K562 (cell line): ENCODE data around the gene CNIH1. TPM values are rescaled to one million over a fixed set of nuclear protein-coding genes. Genes with fewer than 3 reads are reported as not detected.
A peak's percentile ranks its signal among the peaks of the same experiment; 100 is the strongest.

ENCODE experiments used
- FOXK2 ChIP-seq, 2 experiments: fragments of 450-650 bp; IDR thresholded peaks in 1 of 2; conservative IDR thresholded peaks in 1 of 2; 2 replicates each; pipeline ENCODE4 v1.6.1; 2016; ENCODE audit warnings: low read depth in 2 of 2, mild to moderate bottlenecking in 1 of 2
- GATAD2B ChIP-seq: fragments of 450-650 bp; IDR thresholded peaks from 2 replicates; pipeline ENCODE4 v1.6.1; 2017; ENCODE audit warnings: mild to moderate bottlenecking, borderline replicate concordance
- HEY1 ChIP-seq: fragments of 250-450 bp; sonication (Bioruptor Pico); IDR thresholded peaks from 2 replicates; pipeline ENCODE4 v1.5.0; 2020; ENCODE audit warnings: mild to moderate bottlenecking, moderate library complexity, borderline replicate concordance
- HMGN3 ChIP-seq: IDR thresholded peaks from 2 replicates; pipeline ENCODE4 v1.6.1; 2011; ENCODE audit warnings: borderline replicate concordance, low read depth, mild to moderate bottlenecking, mixed read lengths, low read length; ENCODE audit not compliant: insufficient read length; ENCODE audit errors: extremely low read depth
- KLF1 ChIP-seq: fragments of 450-650 bp; IDR thresholded peaks from 2 replicates; pipeline ENCODE4 v1.6.1; 2016; ENCODE audit warnings: missing genetic modification characterization, missing compliant biosample characterization
- MTA2 ChIP-seq: fragments of 450-650 bp; IDR thresholded peaks from 2 replicates; pipeline ENCODE4 v1.6.1; 2016; ENCODE audit warnings: low read depth
- MYC ChIP-seq, 2 experiments: fragments of 250-450 bp in 1 of 2; sonication (Bioruptor Pico) in 1 of 2; IDR thresholded peaks; 2 replicates each; pipeline versions ENCODE4 v1.5.1 to v1.6.1; 2012 to 2021; ENCODE audit warnings: low read depth in 2 of 2, borderline replicate concordance in 1 of 2, improper control_type of control experiment in 1 of 2, low read length in 1 of 2, mild to moderate bottlenecking in 1 of 2, moderate library complexity in 1 of 2
- NBN ChIP-seq: fragments of 450-650 bp; IDR thresholded peaks from 2 replicates; pipeline ENCODE4 v1.6.1; 2016; ENCODE audit warnings: low read depth, mild to moderate bottlenecking
- NFXL1 ChIP-seq: fragments of 450-650 bp; formaldehyde crosslinking; IDR thresholded peaks from 2 replicates; pipeline ENCODE4 v1.4.0; 2021; ENCODE audit warnings: mild to moderate bottlenecking
- NRF1 ChIP-seq, 2 experiments: fragments of 450-650 bp; IDR thresholded peaks in 1 of 2; conservative IDR thresholded peaks in 1 of 2; 2 replicates each; pipeline ENCODE4 v1.6.1; 2014; ENCODE audit warnings: mild to moderate bottlenecking in 2 of 2
- PRDM10 ChIP-seq: fragments of 450-650 bp; IDR thresholded peaks from 2 replicates; pipeline ENCODE4 v1.6.1; 2018; ENCODE audit not compliant: partially characterized antibody
- RAD51 ChIP-seq: fragments of 450-650 bp; IDR thresholded peaks from 2 replicates; pipeline ENCODE4 v1.7.1; 2016; ENCODE audit warnings: low read depth, mild to moderate bottlenecking, borderline replicate concordance
- RBM14 ChIP-seq: fragments of 200-400 bp; formaldehyde crosslinking; IDR thresholded peaks from 2 replicates; pipeline ENCODE4 v1.6.1; 2018; ENCODE audit warnings: low read depth, mild to moderate bottlenecking, low read length, moderate library complexity, borderline replicate concordance; ENCODE audit not compliant: insufficient read depth
- SAFB2 ChIP-seq: fragments of 200-400 bp; formaldehyde crosslinking; IDR thresholded peaks from 2 replicates; pipeline ENCODE4 v1.6.1; 2018; ENCODE audit warnings: borderline replicate concordance, low read length, low read depth, moderate library complexity; ENCODE audit not compliant: severe bottlenecking
- TBL1XR1 ChIP-seq, 2 experiments: IDR thresholded peaks; 2 replicates each; pipeline ENCODE4 v1.6.1; 2012; ENCODE audit warnings: improper control_type of control experiment in 2 of 2, low read length in 2 of 2, mild to moderate bottlenecking in 1 of 2
- U2AF2 ChIP-seq: fragments of 200-400 bp; formaldehyde crosslinking; optimal IDR thresholded peaks from 2 replicates; pipeline ENCODE3; 2017; ENCODE audit warnings: low read depth, mild to moderate bottlenecking, low read length
- ZFP91 ChIP-seq: sonication (generic); formaldehyde crosslinking; IDR thresholded peaks from 2 replicates; pipeline ENCODE4 v1.8.0; 2022; ENCODE audit warnings: mild to moderate bottlenecking, missing genetic modification reagents
- polyA plus RNA-seq, 8 experiments: library from polyadenylated mRNA; depleted of rRNA in 4 of 8; stranded (reverse) in 5 of 8; unstranded in 3 of 8; fragments of >200 nt; fragmentation: Nextera tagmentation in 2 of 8; fragmentation: Illumina TruSeq in 1 of 8; extraction: Ambion mirVana in 2 of 8; extraction: Trizol in 1 of 8; gene quantifications; 2 replicates each; pipeline versions ENCODE4 v1.2.1 to v1.2.3, GENCODE V29; 2011 to 2014; ENCODE audit warnings: inconsistent platforms in 1 of 8, missing spikeins in 1 of 8
- total RNA-seq, 7 experiments: library from RNA; depleted of rRNA in 6 of 7; stranded (reverse); fragments of >200 nt in 6 of 7; fragmentation: Illumina TruSeq in 2 of 7; extraction: Trizol in 2 of 7; gene quantifications; 2 replicates each; pipeline versions ENCODE4 v1.2.1 to v1.2.3, GENCODE V29; 2011 to 2021; ENCODE audit warnings: low replicate concordance in 1 of 7
- TF ChIP-seq, protein P1 (sequence below): sonication (generic); formaldehyde crosslinking; IDR thresholded peaks from 2 replicates; pipeline ENCODE4 v1.8.0; 2022; ENCODE audit warnings: missing genetic modification reagents, mild to moderate bottlenecking, moderate library complexity, borderline replicate concordance

CNIH1 gene
- total and polyA plus RNA-seq, 9 of the 15 experiments (the other 6 are each of a cell fraction or from before 2014, with no cell fraction given) = 13.9 to 283 (median 77.3) TPM

DNA sequence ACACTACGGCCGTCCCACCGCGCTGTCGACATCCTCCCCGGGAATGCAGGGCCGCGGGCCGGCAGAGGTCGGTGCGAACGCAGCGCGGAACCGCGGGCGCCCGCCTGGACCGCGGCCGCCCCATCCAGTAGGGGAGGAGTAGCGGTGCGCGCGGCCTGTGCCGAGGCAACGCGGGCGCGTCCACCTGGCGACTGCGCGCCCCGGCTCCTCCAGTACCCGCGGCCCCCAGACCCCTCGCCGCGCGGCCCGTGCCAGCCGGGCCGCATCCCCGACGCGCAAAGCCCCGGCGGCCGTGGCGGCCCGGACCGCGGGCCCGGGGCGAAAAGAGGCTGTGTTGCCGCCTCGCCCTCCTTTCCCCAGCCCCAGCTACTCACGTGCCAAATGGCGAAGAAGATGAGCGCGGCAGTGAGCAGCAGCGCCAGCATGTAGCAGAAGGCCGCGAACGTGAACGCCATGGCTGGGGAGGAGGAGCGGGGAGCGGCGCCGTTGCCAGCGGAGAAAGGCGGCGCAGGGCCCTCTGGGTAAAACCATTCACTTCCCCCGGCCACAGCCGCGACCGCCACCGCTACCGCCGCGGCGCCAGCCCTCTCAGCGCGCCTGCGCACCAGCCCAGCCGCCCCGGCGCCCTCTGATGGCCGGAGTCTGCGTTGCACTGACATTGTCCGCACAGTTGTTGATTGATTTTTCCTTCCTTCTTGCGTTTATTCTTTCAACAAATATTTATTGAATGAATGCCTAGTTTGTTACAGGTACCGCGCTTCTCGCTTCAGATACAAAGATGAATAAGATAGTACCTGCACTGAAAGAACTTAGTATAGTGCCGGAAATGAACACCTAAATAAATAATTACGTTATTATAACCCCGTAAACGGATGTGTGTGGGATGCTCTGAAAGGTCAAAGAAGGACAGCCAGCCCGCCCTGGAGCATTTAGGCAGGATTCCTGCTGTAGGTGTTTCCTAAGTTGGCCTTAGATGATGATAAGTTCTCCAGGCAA is at the start of gene CNIH1 (continued):
- peak; percentile 71 for TF ChIP-seq HMGN3
- peak; percentile 54 for TF ChIP-seq PRDM10
- no peak for TF ChIP-seq RBM14
- TF ChIP-seq NRF1 (conservative IDR thresholded peaks at IDR 0.05 in 1 of 2, IDR thresholded peaks at IDR 0.05 in 1 of 2) = peak; percentile 94 to 95
- no peak for TF ChIP-seq MTA2
- TF ChIP-seq FOXK2 (conservative IDR thresholded peaks at IDR 0.05 in 1 of 2, IDR thresholded peaks at IDR 0.05 in 1 of 2; ENCODE audit: low read depth in 2 of 2) = peak in 1 of 2 experiments; percentile 56; a peak in 1 of 4 replicates
- TF ChIP-seq HEY1 (CRISPR knock-in tag) = no peak
- TF ChIP-seq ZFP91 = no peak
- 0 out of 2 replicates have a peak, but pooled peaks have one; percentile 65 for TF ChIP-seq KLF1 (tag)
- TF ChIP-seq TBL1XR1 (IDR thresholded peaks at IDR 0.05; ENCODE audit: low read length in 2 of 2) = no peak
- no peak for TF ChIP-seq NFXL1 (CRISPR knock-in tag)
- TF ChIP-seq, protein P1, sequence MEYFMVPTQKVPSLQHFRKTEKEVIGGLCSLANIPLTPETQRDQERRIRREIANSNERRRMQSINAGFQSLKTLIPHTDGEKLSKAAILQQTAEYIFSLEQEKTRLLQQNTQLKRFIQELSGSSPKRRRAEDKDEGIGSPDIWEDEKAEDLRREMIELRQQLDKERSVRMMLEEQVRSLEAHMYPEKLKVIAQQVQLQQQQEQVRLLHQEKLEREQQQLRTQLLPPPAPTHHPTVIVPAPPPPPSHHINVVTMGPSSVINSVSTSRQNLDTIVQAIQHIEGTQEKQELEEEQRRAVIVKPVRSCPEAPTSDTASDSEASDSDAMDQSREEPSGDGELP (CRISPR knock-in tag) = peak; percentile 24; the same call in 1 of the 2 replicates
- TF ChIP-seq RAD51 = no peak
- TF ChIP-seq NBN = no peak
- TF ChIP-seq GATAD2B = peak; percentile 48; the same call in 1 of the 2 replicates
- no peak for TF ChIP-seq U2AF2
- peak; percentile 45; the same call in 1 of the 2 replicates for TF ChIP-seq MYC (IDR thresholded peaks at IDR 0.05; ENCODE audit: low read depth, low read length)
- no peak for TF ChIP-seq MYC (CRISPR knock-in tag; IDR thresholded peaks at IDR 0.05; ENCODE audit: borderline replicate concordance, low read depth)
- TF ChIP-seq SAFB2 = no peak
